Measurements from ENCODE around the gene FUT3.
"Not testable (repeated sequence)": the region's sequence is repeated elsewhere in the genome, so short reads cannot be mapped to it uniquely, and the experiment has no call there.

Gene FUT3

DNA sequence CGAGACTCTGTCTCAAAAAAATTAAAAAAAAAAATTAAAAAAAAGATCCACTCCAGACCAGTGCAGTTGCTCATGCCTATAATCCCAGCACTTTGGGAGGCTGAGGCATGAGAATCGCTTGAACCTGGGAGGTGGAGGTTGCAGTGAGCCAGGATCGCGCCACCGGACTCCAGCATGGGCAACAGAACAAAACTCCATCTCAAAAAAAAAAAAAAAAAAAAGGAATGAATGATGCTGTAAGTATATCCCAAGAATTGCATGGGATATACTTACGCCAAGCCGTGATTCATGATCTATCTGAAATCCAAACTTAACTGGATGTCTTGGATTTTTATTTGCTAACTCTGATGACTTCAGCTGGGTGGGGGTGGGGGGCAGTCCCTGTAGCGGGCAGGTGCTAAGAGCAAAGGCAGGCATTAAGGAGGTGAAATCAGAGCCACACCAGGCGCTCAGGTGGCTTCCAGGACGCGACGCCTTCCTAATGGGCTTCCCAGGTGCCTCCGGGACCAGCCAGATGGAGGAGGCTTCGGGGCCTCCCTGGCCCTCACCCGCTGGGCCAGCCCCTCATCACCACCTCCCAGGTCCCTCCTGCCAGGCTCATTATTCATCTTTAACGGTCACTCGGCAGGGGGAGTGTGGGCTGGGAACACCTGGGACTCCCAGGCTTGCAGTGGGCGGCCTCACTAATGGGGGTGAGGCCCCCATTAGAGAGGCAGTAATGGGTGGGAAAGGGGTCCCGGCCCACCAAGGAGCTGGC lies 30.5 kb upstream of the FUT3 start:
- DNase-seq, result no peak

DNA sequence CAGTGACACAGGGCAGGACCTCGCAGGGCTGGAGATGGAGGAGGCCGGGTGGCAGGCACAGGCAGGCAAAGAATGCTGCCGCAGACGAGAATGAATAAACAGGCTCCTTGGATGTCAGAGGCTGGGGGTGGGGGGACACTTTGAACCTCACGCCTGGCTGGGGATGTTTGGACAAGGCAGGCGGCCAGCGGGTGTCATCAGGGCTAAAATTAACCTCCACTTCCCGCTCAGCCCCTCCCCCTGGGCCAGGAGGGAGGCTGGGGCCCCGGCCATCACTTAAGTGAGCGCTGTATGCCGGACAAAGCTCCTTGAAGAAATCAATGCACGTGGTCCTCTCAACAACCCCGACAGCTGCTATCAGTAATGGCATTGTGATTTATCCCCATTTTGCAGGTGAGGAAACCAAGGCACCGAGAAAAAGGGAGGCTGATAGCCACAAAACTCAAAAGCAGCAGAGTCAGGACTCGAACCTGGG lies 29.4 kb upstream of the FUT3 start:
- no peak for DNase-seq

DNA sequence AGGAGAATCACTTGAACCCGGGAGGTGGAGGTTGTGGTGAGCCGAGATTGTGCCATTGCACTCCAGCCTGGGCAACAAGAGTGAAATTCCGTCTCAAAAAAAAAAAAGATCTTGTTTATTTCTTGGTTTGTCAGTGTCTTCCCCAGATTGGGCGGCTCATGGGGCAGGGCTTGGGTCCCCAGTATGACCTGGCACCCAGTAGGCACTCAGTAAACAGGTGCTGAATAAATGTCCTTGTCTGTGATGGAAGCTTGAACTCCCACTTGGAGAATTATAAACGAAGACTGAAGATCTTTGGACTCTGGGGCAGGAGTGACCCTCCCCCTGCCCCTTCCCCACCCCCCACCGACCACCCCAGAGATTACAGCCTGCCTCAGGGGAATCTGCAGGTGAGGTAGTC lies 28.9 kb upstream of the FUT3 start:
- no peak for DNase-seq

DNA sequence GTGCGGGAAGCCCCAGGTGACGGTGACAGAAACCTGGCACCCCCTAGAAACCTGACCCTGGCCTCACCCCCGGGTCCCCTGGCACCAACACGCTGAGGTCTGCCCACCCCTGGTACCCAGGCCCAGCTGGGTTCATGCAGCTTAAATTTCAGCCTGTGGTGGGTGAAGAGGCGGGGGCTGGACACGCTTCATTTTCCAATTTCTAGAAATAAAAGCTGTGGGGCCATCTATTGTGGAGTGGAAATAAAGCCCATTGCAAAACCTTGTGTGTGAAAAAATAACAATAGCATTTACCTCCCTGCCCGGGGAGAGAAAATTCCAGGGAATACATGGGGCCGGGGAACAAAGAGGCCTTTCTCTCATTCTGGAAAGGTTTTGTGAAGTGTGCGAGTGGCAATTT lies 26.6 kb upstream of the FUT3 start:
- no peak for DNase-seq

DNA sequence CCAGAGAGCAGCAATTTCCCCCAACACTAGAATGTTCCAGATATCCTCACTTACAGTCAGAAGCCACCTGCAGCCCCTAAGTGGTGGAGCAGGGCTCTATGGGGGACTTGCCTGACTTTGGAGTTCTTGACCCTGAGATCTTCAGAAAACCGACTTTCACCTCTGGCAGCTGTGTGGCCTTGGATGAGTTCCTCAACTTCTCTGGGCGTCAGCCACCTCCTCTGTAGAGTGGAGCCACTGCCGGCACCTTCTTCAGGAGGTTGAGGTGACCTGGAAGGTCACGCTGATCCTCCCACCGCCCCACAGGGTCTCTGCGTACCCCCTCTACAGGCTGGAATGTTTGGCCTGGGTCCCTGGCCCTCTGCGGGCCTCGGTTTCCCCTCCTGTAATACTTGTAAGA lies 26.2 kb upstream of the FUT3 start:
- DNase-seq, result no peak

DNA sequence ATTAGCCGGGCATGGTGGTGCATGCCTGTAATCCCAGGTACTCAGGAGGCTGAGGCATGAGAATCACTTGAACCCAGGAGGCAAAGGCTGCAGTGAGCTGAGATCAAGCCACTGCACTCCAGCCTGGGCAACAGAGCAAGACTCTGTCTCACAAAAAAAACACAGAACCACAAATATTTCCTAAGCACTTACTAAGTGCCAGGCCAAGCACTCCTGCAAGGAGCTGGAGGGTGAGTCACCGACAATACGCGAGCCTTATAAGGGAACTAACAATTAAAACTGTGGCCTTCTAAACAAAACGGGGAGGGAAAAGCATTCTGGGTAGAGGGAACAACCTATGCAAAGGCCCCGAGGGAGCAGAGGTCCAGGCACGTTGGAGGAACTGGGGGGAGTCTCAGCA lies 23.2 kb upstream of the FUT3 start:
- not testable (repeated sequence) for DNase-seq

DNA sequence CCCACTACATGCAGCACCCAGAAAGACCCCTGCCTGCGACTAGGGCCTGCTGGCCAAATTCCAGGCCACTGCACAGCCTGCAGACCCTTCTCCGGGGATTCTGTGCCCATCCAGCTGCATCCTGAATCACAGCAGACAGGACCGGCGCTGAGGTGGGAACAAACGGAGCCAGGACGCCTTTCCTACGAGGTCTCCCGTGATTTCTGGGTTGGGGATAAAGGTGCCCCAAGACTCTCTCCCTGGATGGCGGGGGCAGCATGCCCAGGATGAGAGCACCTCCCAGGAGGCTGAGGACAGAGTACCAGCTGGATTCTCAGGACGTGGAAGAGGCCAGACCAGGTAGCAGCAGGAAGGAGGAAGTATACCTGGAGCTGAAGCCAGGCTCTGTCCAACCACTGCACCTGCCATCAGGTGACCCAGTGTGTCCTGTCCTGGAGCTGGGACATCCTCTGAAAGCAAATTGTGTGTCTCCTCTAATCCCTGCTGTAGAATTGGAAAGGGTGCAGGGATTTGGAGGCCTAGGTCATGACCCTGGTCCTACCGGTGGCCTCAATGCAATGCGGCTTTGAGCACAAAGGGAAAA lies 22.5 kb upstream of the FUT3 start:
- DNase-seq, result no peak

DNA sequence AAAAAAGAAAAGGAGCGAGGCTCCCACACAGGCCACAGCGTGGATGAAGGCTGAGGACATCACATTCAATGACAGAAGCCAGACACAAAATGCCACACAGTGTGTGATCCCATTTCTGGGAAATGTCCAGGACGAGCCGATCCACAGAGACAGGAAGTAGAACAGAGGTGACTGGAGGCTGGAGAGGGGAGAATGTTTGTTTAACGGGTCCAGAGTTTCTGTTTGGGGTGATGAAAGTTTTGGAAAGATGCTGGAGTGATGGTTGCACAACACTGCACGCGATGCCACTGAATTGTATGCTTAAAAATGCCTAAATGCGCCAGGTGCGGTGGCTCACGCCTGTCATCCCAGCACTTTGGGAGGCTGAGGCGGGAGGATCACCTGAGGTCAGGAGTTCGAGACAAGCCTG lies 19.7 kb upstream of the FUT3 start:
- no peak for DNase-seq

DNA sequence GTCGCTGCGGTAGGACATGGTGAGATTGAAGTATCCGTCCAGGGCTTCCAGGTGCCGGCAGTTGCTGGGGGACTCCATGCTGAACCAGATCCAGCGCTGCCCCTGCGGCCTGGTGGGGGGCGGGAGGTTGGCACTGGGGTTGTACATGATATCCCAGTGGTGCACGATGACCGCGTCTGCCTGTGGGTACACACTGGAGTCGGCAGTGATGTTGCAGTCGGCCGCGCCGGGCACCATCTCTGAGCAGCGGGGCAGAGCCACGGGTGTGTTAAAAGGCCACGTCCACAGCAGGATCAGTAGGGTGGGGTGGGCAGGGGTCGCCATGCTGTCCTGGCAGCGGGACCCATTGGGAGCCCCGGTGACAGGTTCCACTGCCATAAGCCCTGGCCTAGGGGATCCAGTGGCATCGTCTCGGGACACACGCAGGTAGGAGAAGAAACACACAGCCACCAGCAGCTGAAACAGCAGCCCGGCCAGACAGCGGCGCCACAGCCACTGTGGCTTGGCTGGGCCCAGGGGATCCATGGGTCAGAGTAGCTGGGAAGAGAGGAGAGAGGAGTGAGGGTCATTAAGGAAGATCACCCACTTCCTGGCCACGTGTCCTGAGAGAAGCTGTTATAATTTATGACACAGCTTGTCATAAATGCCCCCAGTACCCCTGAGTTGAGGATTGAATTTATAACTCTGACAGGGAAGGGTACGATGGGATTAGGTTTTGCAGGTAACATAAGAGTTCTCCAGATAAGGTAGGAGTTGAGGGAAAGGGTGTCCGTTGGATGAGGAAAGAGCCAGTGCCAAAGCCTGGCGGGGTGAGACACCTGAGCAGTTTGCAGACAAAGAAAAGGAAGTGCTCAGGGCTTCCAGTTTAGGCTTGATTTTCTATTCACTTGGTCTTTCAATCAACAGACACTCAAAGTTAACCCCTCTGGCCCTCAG lies 16.2 kb upstream of the FUT3 start:
- no peak for DNase-seq

DNA sequence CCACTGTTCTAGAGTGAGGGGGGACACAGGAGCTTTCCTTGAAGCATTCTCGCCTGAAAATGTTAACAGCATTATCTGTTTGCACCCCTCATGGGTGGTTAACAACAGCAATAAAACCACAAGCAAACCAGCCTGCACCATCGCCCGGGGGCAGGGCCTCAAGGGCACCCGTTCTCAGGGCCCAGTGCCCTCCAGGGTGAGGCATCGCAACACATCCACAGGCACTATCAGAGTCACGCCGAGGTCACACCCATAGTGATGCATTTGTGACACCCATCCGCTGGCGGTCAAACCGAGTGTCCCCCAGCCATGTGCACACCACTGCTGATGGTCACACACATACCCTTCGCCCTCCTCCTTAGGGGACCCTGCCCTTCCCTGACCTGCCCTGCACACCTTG lies 14.5 kb upstream of the FUT3 start:
- DNase-seq, result no peak

DNA sequence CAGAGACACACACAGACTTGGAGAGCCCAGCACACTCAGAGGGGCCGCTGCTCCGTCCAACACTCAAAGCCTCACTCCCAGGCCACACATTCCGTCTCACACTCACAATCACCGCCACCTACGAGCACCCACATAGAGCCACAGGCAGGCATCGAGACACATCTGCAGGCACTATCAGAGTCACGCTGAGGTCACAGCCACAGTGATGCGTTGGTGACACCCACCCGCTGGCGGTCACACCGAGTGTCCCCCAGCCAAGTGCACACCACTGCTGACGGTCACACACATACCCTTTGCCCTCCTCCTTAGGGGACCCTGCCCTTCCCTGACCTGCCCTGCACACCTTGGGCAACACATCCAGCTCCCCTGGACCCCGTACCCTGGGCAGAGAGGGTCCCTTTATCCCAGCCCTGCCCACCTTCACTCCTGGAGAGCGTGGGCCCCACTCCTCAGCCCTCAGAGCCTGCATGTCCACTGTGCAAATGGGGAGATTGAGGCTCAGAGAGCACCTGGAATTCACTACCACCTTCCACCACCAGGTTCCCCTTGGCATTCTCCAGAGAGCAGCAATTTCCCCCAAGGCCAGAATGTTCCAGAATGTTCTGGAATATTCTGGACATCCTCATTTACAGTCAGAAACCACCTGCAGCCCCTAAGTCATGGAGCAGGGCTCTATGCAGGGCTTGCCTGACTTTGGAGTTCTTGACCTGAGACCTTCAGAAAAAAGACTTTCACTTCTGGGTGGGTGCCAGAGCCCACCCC lies 13.7 kb upstream of the FUT3 start:
- no peak for DNase-seq

DNA sequence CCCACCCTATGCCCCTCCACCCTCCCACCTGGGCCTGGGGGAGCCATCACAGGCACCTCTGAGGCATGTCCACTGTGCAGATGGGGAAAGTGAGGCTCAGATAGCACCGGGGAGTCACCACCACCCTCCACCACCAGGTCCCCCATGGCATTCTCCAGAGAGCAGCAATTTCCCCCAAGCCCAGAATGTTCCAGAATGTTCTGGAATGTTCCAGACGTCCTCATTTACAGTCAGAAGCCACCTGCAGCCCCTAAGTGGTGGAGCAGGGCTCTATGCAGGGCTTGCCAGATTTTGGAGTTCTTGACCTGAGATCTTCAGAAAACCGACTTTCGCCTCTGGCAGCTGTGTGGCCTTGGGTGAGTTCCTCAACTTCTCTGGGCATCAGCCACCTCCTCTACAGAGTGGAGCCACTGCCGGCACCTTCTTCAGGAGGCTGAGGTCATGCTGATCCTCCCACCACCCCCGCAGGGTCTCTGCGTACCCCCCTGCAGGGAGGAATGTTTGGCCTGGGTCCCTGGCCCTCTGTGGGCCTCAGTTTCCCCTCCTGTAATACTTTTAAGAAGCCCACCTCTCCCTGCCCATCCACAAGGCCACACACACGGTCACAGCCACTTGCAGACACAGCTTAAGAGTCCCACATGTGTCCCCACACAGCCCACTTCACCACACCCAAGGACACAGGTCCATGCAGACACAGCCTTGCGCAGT lies 12.9 kb upstream of the FUT3 start:
- no peak for DNase-seq

DNA sequence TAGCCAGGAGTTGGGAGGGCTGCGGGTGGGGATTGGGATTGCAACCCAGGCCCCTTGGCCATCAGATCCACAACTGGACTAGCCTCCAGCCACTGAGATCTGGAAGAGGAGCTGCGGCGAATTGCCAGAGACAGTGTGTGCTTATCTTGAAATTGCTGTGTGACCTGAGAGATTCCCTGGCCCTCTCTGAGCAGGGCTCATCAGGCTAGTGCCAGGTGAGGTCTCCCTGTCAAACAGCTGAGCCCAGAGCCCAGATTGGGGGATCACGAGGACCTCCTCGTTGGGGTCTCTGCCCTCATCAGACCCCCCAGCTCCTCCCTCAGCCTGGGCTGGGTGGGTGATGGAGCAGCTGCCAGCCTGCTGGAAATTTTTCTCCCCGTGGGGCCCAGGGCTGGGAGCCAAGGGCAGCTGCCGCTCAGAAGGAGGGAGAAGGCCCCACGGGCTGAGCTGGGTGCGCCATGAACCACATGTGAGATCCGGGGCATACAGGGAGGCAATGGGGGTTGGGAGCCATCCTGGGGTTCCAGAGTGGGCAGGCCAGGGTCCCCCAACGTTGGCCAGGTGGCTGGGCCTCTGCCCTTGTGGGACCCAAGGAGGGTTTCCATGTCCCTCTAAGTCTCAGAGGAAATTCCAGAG lies 11.9 kb upstream of the FUT3 start:
- DNase-seq, result no peak

DNA sequence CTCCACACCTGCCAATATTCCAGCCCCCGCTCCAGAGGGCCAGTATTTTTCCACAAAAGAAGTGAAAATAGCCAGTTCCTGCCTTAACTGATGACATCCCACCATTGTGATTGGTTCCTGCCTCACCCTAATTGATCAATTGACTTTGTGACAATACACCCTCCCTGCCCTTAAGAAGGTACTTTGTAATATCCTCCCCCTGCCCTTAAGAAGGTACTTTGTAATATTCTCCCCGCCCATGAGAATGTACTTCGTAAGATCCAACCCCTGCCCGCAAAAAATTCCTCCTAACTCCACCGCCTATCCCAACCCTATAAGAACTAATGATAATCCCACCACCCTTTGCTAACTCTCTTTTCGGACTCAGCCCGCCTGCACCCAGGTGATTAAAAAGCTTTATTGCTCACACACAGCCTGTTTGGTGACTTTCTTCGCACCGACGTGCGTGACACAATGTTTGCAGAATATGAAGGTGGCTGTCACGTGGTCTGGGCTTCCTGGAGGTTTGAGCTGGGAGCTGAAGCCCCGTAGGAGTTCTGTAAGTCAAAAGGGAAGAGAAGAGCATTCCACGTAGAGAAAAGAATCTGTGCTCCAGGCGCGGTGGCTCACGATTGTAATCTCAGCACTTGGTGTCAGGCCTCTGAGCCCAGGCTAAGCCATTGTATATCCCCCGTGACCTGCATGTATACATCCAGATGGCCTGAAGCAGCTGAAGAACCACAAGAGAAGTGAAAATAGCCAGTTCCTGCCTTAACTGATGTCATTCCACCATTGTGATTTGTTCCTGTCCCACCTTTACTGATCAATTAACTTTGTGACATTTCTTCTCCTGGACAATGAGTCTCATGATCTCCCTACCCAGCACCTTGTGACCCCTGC lies 6.2 kb upstream of the FUT3 start:
- DNase-seq, result no peak

DNA sequence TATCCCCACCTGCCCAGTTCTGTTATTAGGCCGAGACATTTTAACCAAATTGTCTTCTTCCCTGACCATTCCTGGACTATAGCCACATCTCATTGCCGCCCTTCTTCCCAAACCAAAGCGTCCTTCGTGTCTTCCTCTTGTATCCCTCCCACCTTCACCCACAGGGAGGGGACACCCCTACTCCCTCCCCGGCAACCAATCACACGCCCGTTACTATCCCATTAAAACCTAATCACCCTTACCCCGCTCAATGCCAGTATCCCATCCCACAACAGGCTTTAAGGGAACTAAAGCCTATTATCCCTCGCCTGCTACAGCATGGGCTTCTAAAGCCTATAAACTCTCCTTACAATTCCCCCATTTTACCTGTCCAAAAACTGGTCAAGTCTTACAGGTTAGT lies 3.9 kb upstream of the FUT3 start:
- DNase-seq, result not testable (repeated sequence)

DNA sequence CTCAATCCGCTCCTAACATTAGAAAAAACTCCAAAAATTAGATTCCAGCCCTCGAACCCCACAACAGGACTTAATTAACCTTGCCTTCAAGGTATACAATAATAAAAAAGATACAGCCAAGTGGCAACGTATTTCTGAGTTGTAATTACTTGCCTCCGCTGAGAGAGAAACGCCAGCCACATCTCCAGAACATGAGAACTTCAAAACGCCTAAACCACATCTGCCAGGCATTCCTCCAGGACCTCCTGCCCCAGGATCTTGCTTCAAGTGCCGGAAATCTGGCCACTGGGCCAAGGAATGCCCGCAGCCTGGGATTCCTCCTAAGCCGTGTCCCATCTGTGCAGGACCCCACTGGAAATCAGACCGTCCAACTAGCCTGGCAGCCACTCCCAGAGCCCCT lies 2.9 kb upstream of the FUT3 start:
- not testable (repeated sequence) for DNase-seq

DNA sequence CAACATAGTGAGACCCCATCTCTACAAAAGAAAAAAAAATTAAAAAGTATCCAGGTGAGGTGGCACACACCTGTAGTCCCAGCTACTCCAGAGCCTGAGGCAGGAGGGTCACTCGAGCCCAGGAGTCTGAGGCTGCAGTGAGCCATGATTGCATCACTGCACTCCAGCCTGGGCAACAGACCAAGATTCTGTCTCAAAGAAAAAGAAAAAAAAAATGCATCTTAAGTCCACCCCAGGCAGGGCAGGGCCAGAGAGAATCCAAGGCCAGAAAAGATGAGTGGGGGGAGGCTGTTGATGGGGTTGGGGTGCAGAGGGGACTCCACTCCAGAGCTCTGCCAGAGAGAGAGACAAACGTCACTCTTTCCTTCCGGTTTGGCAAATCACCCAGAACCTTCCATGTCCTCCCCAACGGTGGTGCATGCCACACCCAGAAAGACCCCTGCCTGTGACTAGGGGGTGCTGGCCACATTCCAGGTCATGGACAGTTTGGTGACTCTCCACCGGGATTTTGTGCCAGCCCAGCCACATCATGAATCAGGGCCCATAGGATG lies 431 bp downstream of the FUT3 start:
- no peak for DNase-seq

DNA sequence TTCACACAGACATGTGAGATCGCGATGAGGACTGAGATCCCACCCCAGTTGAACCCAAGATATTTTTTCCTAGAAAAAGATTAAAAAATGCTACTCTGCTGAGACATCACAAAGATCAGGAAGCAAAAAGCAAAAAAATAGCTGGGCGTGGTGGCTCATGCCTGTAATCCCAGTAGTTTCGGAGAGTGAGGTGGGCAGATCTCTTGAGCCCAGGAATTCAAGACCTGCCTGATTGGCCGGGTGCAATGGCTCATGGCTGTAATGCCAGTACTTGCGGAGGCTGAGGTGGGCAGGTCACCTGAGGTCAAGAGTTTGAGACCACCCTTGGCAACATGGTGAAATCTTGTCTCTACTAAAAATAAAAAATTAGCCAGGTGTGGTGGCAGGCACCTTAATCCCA lies 1.1 kb downstream of the FUT3 start:
- DNase-seq, result no peak

DNA sequence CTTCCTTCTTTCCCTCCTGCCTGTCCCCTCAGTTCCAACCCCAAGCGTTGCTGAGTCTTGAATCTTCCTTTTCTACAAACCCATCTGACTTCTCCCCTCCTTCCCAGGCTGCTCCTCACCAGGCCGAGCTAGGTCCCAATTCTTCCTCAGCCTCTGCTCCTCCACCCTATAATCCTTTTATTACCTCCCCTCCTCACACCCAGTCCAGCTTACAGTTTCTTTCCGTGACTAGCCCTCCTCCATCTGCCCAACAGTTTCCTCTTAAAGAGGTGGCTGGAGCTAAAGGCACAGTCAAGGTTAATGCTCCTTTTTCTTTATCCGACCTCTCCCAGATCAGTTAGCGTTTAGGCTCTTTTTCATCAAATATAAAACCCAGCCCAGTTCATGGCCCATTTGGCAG lies 2.6 kb downstream of the FUT3 start:
- DNase-seq, result not testable (repeated sequence)

DNA sequence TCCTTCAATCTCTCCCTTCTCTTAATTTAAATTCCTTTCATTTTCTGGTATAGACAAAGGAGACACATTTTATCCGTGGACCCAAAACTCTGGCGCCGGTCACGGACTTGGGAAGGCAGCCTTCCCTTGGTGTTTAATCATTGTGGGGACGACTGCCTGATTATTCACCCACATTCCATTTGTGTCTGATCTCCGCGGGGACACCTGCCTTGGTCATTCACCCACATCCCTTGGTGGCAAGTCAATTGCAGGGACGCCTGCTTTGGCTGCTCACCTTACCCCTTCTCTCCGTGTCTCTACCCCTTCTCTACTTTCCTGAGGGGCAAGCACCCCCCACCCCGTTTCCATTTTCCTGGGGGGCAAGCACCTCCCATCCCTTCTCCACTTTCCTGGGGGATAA lies 3.4 kb downstream of the FUT3 start:
- DNase-seq, result not testable (repeated sequence)

All from NCI-H187 treated with DMSO at 0.1 percent for 48 hours (cell line).